ENCODE results near the gene CASP8AP2. TPM values are rescaled to one million over a fixed set of nuclear protein-coding genes. Genes with fewer than 3 reads are reported as not detected.

Gene CASP8AP2
- total and polyA plus RNA-seq, 9 of the 15 experiments (the other 6 are each of a cell fraction or from before 2014, with no cell fraction given), result 10.6 to 30.0 (median 19.1) TPM

DNA sequence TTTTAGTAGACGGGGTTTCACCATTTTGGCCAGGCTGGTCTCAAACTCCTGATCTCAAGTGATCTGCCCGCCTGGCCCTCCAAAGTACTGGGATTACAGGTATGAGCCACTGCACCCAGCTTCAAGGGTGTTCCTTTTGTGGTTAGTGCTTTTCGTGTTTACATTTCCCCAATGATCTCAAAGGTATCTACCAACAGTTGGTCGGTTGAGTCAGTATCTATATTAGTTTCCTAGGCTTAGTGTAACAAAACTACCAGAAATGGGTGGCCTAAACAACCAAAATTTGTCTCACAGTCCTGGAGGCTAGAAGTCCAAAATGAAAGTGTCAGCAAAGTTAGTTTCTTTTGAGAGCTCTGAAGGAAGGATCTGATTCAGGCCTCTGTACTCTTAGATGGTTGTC lies 30.1 kb downstream of the CASP8AP2 start:
- H3K27me3 ChIP-seq (ENCODE audit: control insufficient read depth in 2 of 2, insufficient read depth in 2 of 2, low read length in 2 of 2), result no peaks in the 10 kb centered on the region
- no peak overlapping the region for H3K4me2 ChIP-seq (ENCODE audit: insufficient read depth, low read length)
- no peaks in the 10 kb centered on the region for H3K79me2 ChIP-seq (ENCODE audit: control insufficient read depth, insufficient read depth, low read length)
- no peak overlapping the region for H3K27ac ChIP-seq (ENCODE audit: extremely low read depth, low read depth, low read length)
- 94% methylated on average over 4 of the region's 4 CpGs for WGBS (ENCODE audit: insufficient coverage, low coverage, missing lambda C conversion rate)
- H4K20me1 ChIP-seq (replicated peaks; ENCODE audit: control insufficient read depth, insufficient read depth, low read length), result no peaks in the 10 kb centered on the region
- ChIA-PET CTCF (ENCODE audit: low intra/inter-chr PET ratio) (no interaction called here), POLR2A (no interaction called here)
- ATAC-seq (no peak), DNase-seq (ENCODE audit: extremely low read depth in 1 of 4, low spot score in 3 of 4) (no peak), FAIRE-seq (no peak)
- intact Hi-C loops (cut with micrococcal nuclease), result no loop called here
- H2AFZ ChIP-seq (ENCODE audit: low read depth, low read length), result no peak overlapping the region
- in situ Hi-C loops (cut with MboI), result no loop called here
- no peak overlapping the region for H3K4me3 ChIP-seq
- no TSS peak for BruUV-seq (replicated peaks)
- H3K4me1 ChIP-seq (replicated peaks in 1 of 2; ENCODE audit: control insufficient read depth in 2 of 2, insufficient read depth in 2 of 2, low read length in 2 of 2), result no peaks in the 10 kb centered on the region
- H3K9me1 ChIP-seq (ENCODE audit: control insufficient read depth, insufficient read depth, low read length), result no peaks in the 10 kb centered on the region
- no peak overlapping the region for H3K9ac ChIP-seq (ENCODE audit: insufficient read depth in 1 of 2, low read depth in 2 of 2, low read length in 2 of 2)
- H3K9me3 ChIP-seq (replicated peaks; ENCODE audit: control insufficient read depth, insufficient read depth, low read depth, low read length), result peaks cover 5% of the 10 kb centered on the region
- H3K36me3 ChIP-seq (ENCODE audit: control insufficient read depth, insufficient read depth, low read length), result peaks cover 84% of the 10 kb centered on the region
- TF ChIP-seq ZNF766 (CRISPR knock-in tag; conservative IDR thresholded peaks at IDR 0.05), result no peak
- no peak for TF ChIP-seq HDAC3 (IDR thresholded peaks at IDR 0.05; ENCODE audit: borderline replicate concordance, partially characterized antibody)
- TF ChIP-seq, protein P1, sequence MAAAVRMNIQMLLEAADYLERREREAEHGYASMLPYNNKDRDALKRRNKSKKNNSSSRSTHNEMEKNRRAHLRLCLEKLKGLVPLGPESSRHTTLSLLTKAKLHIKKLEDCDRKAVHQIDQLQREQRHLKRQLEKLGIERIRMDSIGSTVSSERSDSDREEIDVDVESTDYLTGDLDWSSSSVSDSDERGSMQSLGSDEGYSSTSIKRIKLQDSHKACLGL (CRISPR knock-in tag; IDR thresholded peaks at IDR 0.05; ENCODE audit: borderline replicate concordance, poor library complexity, severe bottlenecking), result no peak
- no peak for TF ChIP-seq TFAM (CRISPR knock-in tag; conservative IDR thresholded peaks at IDR 0.05)
- no peak for TF ChIP-seq SRSF1 (IDR thresholded peaks at IDR 0.05; ENCODE audit: low read depth, low read length)
- TF ChIP-seq, protein P2, sequence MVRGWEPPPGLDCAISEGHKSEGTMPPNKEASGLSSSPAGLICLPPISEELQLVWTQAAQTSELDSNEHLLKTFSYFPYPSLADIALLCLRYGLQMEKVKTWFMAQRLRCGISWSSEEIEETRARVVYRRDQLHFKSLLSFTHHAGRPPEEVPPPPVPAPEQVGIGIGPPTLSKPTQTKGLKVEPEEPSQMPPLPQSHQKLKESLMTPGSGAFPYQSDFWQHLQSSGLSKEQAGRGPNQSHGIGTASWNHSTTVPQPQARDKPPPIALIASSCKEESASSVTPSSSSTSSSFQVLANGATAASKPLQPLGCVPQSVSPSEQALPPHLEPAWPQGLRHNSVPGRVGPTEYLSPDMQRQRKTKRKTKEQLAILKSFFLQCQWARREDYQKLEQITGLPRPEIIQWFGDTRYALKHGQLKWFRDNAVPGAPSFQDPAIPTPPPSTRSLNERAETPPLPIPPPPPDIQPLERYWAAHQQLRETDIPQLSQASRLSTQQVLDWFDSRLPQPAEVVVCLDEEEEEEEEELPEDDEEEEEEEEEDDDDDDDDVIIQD (CRISPR knock-in tag; IDR thresholded peaks at IDR 0.05), result no peak
- TF ChIP-seq ZEB2 (IDR thresholded peaks at IDR 0.05), result no peak
- TF ChIP-seq, protein P3, sequence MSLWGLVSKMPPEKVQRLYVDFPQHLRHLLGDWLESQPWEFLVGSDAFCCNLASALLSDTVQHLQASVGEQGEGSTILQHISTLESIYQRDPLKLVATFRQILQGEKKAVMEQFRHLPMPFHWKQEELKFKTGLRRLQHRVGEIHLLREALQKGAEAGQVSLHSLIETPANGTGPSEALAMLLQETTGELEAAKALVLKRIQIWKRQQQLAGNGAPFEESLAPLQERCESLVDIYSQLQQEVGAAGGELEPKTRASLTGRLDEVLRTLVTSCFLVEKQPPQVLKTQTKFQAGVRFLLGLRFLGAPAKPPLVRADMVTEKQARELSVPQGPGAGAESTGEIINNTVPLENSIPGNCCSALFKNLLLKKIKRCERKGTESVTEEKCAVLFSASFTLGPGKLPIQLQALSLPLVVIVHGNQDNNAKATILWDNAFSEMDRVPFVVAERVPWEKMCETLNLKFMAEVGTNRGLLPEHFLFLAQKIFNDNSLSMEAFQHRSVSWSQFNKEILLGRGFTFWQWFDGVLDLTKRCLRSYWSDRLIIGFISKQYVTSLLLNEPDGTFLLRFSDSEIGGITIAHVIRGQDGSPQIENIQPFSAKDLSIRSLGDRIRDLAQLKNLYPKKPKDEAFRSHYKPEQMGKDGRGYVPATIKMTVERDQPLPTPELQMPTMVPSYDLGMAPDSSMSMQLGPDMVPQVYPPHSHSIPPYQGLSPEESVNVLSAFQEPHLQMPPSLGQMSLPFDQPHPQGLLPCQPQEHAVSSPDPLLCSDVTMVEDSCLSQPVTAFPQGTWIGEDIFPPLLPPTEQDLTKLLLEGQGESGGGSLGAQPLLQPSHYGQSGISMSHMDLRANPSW (CRISPR knock-in tag; IDR thresholded peaks at IDR 0.05), result no peak
- TF ChIP-seq ZSCAN29 (IDR thresholded peaks at IDR 0.05), result no peak
- no peak for TF ChIP-seq SAP30 (IDR thresholded peaks at IDR 0.05; ENCODE audit: borderline replicate concordance, insufficient read depth, low read depth, low read length, poor library complexity, severe bottlenecking)
- no peak for TF ChIP-seq SUPT5H (IDR thresholded peaks at IDR 0.05)
- TF ChIP-seq ZNF76 (CRISPR knock-in tag; IDR thresholded peaks at IDR 0.05; ENCODE audit: borderline replicate concordance), result no peak
- no peak for TF ChIP-seq ZNF143 (CRISPR knock-in tag; IDR thresholded peaks at IDR 0.05)
- TF ChIP-seq, protein P4, sequence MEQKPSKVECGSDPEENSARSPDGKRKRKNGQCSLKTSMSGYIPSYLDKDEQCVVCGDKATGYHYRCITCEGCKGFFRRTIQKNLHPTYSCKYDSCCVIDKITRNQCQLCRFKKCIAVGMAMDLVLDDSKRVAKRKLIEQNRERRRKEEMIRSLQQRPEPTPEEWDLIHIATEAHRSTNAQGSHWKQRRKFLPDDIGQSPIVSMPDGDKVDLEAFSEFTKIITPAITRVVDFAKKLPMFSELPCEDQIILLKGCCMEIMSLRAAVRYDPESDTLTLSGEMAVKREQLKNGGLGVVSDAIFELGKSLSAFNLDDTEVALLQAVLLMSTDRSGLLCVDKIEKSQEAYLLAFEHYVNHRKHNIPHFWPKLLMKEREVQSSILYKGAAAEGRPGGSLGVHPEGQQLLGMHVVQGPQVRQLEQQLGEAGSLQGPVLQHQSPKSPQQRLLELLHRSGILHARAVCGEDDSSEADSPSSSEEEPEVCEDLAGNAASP (IDR thresholded peaks at IDR 0.05), result no peak
- TF ChIP-seq ZNF121 (CRISPR knock-in tag; conservative IDR thresholded peaks at IDR 0.05), result no peak
- TF ChIP-seq ILF3 (IDR thresholded peaks at IDR 0.05; ENCODE audit: borderline replicate concordance), result no peak
- TF ChIP-seq HMGN3 (IDR thresholded peaks at IDR 0.05; ENCODE audit: borderline replicate concordance, extremely low read depth, insufficient read length, low read depth, low read length), result no peak

All from K562 (cell line).